ENCODE results near the gene MRPL28. TPM values are rescaled to one million over a fixed set of nuclear protein-coding genes. Genes with fewer than 3 reads are reported as not detected.
"Not testable (repeated sequence)": the region's sequence is repeated elsewhere in the genome, so short reads cannot be mapped to it uniquely, and the experiment has no call there.

MRPL28 gene
- total RNA-seq (80.0 and 88.1 TPM in 2 replicates), polyA plus RNA-seq (126 and 144 TPM in 2 replicates)

DNA sequence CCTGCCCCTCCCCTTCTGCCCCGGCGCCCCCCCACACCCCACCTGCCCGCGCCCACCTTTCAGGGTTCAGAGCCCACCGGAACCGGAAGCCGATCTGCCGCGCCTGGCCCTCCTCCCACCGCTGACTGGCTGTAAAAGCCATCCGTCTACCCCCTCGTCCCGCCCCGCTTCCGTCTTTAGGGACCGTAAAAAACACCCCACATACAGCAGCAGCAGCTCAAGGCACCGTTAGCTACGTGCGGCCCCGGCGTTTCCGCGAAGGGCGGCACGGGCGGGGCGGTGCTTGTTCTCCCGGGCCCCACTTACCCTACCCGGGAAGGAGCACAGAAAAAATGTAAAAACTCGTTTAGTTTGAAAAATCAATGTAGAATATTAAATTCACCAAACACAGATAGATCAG, at the start of gene MRPL28:
Gene MRPL28, minus strand, starts transcription at position 96 of the 400 bp plus-strand sequence. CDS start 320 bp downstream, outside the sequence.
- no peak within 1 kb of the TSS for H2AFZ ChIP-seq
- no peaks in the 10 kb centered on the region for H3K9me3 ChIP-seq (ENCODE audit: low read depth)
- no peak within 1 kb of the TSS for H3K4me3 ChIP-seq
- peak within 1 kb of the TSS; percentile 47 for H3K27ac ChIP-seq
- DNase-seq (ENCODE audit: low spot score), result peak; percentile 95
- H3K79me2 ChIP-seq, result peaks cover 4% of the 10 kb centered on the region
- no peaks in the 10 kb centered on the region for H4K20me1 ChIP-seq (ENCODE audit: insufficient read depth, poor library complexity, severe bottlenecking)
- TF ChIP-seq, protein P1, sequence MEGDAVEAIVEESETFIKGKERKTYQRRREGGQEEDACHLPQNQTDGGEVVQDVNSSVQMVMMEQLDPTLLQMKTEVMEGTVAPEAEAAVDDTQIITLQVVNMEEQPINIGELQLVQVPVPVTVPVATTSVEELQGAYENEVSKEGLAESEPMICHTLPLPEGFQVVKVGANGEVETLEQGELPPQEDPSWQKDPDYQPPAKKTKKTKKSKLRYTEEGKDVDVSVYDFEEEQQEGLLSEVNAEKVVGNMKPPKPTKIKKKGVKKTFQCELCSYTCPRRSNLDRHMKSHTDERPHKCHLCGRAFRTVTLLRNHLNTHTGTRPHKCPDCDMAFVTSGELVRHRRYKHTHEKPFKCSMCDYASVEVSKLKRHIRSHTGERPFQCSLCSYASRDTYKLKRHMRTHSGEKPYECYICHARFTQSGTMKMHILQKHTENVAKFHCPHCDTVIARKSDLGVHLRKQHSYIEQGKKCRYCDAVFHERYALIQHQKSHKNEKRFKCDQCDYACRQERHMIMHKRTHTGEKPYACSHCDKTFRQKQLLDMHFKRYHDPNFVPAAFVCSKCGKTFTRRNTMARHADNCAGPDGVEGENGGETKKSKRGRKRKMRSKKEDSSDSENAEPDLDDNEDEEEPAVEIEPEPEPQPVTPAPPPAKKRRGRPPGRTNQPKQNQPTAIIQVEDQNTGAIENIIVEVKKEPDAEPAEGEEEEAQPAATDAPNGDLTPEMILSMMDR (IDR thresholded peaks at IDR 0.05; ENCODE audit: poor library complexity), result no peak
- TF ChIP-seq EZH2 (IDR thresholded peaks at IDR 0.05; ENCODE audit: borderline replicate concordance) (no peak), EZH2phosphoT487 (IDR thresholded peaks at IDR 0.05; ENCODE audit: low read depth, severe bottlenecking, unreplicated experiment) (no peak)
- H3K36me3 ChIP-seq (replicated peaks; ENCODE audit: insufficient read depth, low read depth), result no peaks in the 10 kb centered on the region
- no peaks in the 10 kb centered on the region for H3K9me2 ChIP-seq (replicated peaks; ENCODE audit: insufficient read depth)
- peak within 1 kb of the TSS; percentile 67 for H3K4me2 ChIP-seq
- peaks cover 4% of the 10 kb centered on the region for H3K4me1 ChIP-seq (ENCODE audit: insufficient read depth)
- no peaks in the 10 kb centered on the region for H3K27me3 ChIP-seq
- WGBS (ENCODE audit: low lambda C conversion rate, missing lambda C conversion rate), result 1% methylated on average over 20 of the region's 30 CpGs

- not testable (repeated sequence) for H3K4me1 ChIP-seq (ENCODE audit: insufficient read depth); H3K36me3 ChIP-seq (replicated peaks; ENCODE audit: insufficient read depth, low read depth); H3K79me2 ChIP-seq; H3K4me2 ChIP-seq; DNase-seq (ENCODE audit: low spot score); H3K9me2 ChIP-seq (replicated peaks; ENCODE audit: insufficient read depth); H3K4me3 ChIP-seq; H2AFZ ChIP-seq; H3K27me3 ChIP-seq; H3K9me3 ChIP-seq (ENCODE audit: low read depth); H3K27ac ChIP-seq; H4K20me1 ChIP-seq (ENCODE audit: insufficient read depth, poor library complexity, severe bottlenecking)
- 96% methylated on average over 3 of the region's 3 CpGs for WGBS (ENCODE audit: low lambda C conversion rate, missing lambda C conversion rate)
These were observed 44.8 kb upstream of the MRPL28 start for GRCh38 chr16:415170-415498.

- Histone ChIP-seq H3K4me2 (no peak overlapping the region), H3K27me3 (no peaks in the 10 kb centered on the region), H3K27ac (no peak overlapping the region), H4K20me1 (ENCODE audit: insufficient read depth, poor library complexity, severe bottlenecking) (no peaks in the 10 kb centered on the region), H3K79me2 (no peaks in the 10 kb centered on the region), H3K4me3 (no peak overlapping the region), H3K9me2 (replicated peaks; ENCODE audit: insufficient read depth) (no peaks in the 10 kb centered on the region), H2AFZ (no peak overlapping the region), H3K9me3 (ENCODE audit: low read depth) (no peaks in the 10 kb centered on the region), H3K4me1 (ENCODE audit: insufficient read depth) (no peaks in the 10 kb centered on the region), H3K36me3 (replicated peaks; ENCODE audit: insufficient read depth, low read depth) (no peaks in the 10 kb centered on the region)
- DNase-seq (ENCODE audit: low spot score), result no peak
- no peak for TF ChIP-seq EZH2phosphoT487 (IDR thresholded peaks at IDR 0.05; ENCODE audit: low read depth, severe bottlenecking, unreplicated experiment)
- TF ChIP-seq, protein P1 (IDR thresholded peaks at IDR 0.05; ENCODE audit: poor library complexity), result no peak
- 87% methylated on average over 21 of the region's 21 CpGs for WGBS (ENCODE audit: low lambda C conversion rate, missing lambda C conversion rate)
These were observed 44.2 kb upstream of the MRPL28 start for GRCh38 chr16:414395-415169.

DNA sequence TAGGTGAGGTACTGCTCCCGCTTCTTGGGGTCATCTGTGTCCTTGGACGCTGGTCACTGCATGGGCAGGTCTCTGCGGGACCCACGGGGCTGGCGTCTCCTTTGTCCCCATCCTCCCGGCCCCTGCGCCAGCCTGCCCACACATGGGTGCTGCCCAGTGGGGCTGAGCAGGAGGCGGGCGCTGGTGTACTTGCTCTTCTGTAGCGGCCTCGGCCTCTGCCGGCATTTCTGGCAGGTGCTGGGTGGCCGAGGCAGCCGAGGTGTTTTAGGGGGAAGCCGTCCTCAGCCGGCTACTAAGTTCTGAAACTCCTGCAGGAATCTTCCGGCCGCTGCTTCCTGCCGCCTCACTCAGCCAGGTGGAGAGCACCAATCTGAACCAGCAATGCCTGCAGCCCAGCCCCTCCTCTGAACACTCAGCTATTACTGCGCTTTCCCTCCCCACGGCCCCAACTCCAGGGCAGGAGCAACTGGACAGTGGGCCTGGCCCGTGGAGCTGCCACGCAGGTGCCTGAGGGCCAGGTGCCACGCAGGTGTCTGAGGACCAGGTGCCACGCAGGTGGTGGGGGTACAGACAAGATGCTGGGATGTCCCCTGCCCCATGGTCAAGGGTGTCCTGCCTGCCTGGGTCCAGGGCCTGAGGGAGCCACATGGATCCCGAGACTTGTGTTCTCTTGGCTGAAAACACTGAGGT, 41.4 kb upstream of the MRPL28 start:
- Histone ChIP-seq H3K79me2 (no peaks in the 10 kb centered on the region), H3K9me2 (replicated peaks; ENCODE audit: insufficient read depth) (no peaks in the 10 kb centered on the region), H3K27me3 (no peaks in the 10 kb centered on the region), H3K4me1 (ENCODE audit: insufficient read depth) (no peaks in the 10 kb centered on the region), H3K27ac (no peak overlapping the region), H3K36me3 (replicated peaks; ENCODE audit: insufficient read depth, low read depth) (no peaks in the 10 kb centered on the region), H4K20me1 (ENCODE audit: insufficient read depth, poor library complexity, severe bottlenecking) (no peaks in the 10 kb centered on the region), H3K4me2 (no peak overlapping the region), H2AFZ (no peak overlapping the region), H3K4me3 (no peak overlapping the region), H3K9me3 (ENCODE audit: low read depth) (no peaks in the 10 kb centered on the region)
- no peak for DNase-seq (ENCODE audit: low spot score)
- WGBS (ENCODE audit: low lambda C conversion rate, missing lambda C conversion rate), result 98% methylated on average over 26 of the region's 26 CpGs
- TF ChIP-seq EZH2 (IDR thresholded peaks at IDR 0.05; ENCODE audit: borderline replicate concordance), result no peak
- TF ChIP-seq EZH2phosphoT487 (IDR thresholded peaks at IDR 0.05; ENCODE audit: low read depth, severe bottlenecking, unreplicated experiment), result no peak
- TF ChIP-seq, protein P1 (IDR thresholded peaks at IDR 0.05; ENCODE audit: poor library complexity), result no peak

All from hepatocyte (in vitro differentiated cells).